WTC11 (cell line): ENCODE results near the gene GPR160.

Source experiments
- ATF3 ChIP-seq: sonication (generic); formaldehyde crosslinking; conservative IDR thresholded peaks from 2 replicates; pipeline ENCODE4 v1.8.1; 2022; ENCODE audit warnings: mild to moderate bottlenecking, missing genetic modification reagents
- CTCF ChIP-seq: fragments of 200-600 bp; IDR thresholded peaks from 2 replicates; pipeline ENCODE4 v1.8.0; 2022; ENCODE audit warnings: antibody characterized with exemption
- ELF4 ChIP-seq: sonication (generic); formaldehyde crosslinking; IDR thresholded peaks from 2 replicates; pipeline ENCODE4 v1.8.1; 2022; ENCODE audit warnings: low read depth, mild to moderate bottlenecking, moderate library complexity, missing genetic modification reagents
- ETV6 ChIP-seq: sonication (generic); formaldehyde crosslinking; IDR thresholded peaks from 2 replicates; pipeline ENCODE4 v1.8.1; 2022; ENCODE audit warnings: mild to moderate bottlenecking, missing genetic modification reagents
- GTF2I ChIP-seq: fragments of 250-450 bp; sonication (Bioruptor Pico); conservative IDR thresholded peaks from 2 replicates; pipeline ENCODE4 v1.4.0; 2021; ENCODE audit warnings: mild to moderate bottlenecking
- TEAD4 ChIP-seq: sonication (generic); formaldehyde crosslinking; IDR thresholded peaks from 2 replicates; pipeline ENCODE4 v1.8.0; 2022; ENCODE audit warnings: mild to moderate bottlenecking, missing genetic modification reagents
- USF2 ChIP-seq: sonication (generic); formaldehyde crosslinking; IDR thresholded peaks from 2 replicates; pipeline ENCODE4 v1.8.1; 2023; ENCODE audit warnings: mild to moderate bottlenecking, missing genetic modification reagents, moderate library complexity
- ZNF121 ChIP-seq: sonication (generic); formaldehyde crosslinking; IDR thresholded peaks from 2 replicates; pipeline ENCODE4 v1.8.0; 2023; ENCODE audit warnings: missing genetic modification reagents

- TF ChIP-seq USF2 = no peak
- no peak for TF ChIP-seq ATF3 (CRISPR knock-in tag)
- no peak for TF ChIP-seq CTCF
- no peak for TF ChIP-seq ZNF121 (CRISPR knock-in tag)
- TF ChIP-seq GTF2I (CRISPR knock-in tag) = no peak
- no peak for TF ChIP-seq ELF4 (CRISPR knock-in tag)
- no peak for TF ChIP-seq TEAD4 (CRISPR knock-in tag)
- TF ChIP-seq ETV6 (CRISPR knock-in tag) = no peak
These were observed 44.0 kb upstream of the GPR160 start for GRCh38 chr3:169993761-169994160.
